Body of pancreas (tissue), 4 donors: Measurements from ENCODE around the gene MAD2L2.

Experiments
- CTCF ChIP-seq, 7 experiments: fragments of 450-650 bp in 4 of 7; fragments of 200-600 bp in 3 of 7; sonication (generic) in 3 of 7; IDR thresholded peaks; one replicate each; pipeline ENCODE4 v1.5.1; 2016 to 2019; ENCODE audit warnings: antibody characterized with exemption in 7 of 7
- POLR2A ChIP-seq, 3 donors: fragments of 450-650 bp; IDR thresholded peaks; one replicate each; pipeline ENCODE4 v1.6.1; 2016; ENCODE audit warnings: antibody characterized with exemption in 3 of 3, mild to moderate bottlenecking in 2 of 3

- no peak for TF ChIP-seq POLR2A (IDR thresholded peaks at IDR 0.05)
- TF ChIP-seq CTCF (IDR thresholded peaks at IDR 0.05), result no peak
Measured at GRCh38 chr1:11705596-11705995, 24.6 kb upstream of the MAD2L2 start.
